A549 treated with AZD2906 at 1 μM for 4 hours (cell line): ENCODE data around the gene FUBP1. TPM values are rescaled to one million over a fixed set of nuclear protein-coding genes. Genes with fewer than 3 reads are reported as not detected.

Experiments
- total RNA-seq: library from RNA; stranded (reverse); fragments of 200-300 nt; extraction: Qiagen RNA extraction; gene quantifications from 5 replicates; pipeline ENCODE4 v1.2.3, GENCODE V29; 2022

The FUBP1 gene
- 90.4 to 124 TPM (median 99.0 TPM) in 5 replicates for total RNA-seq

GRCh38 chr1:77978969-77979876, at the start of gene FUBP1:
FUBP1 (minus strand) TSS chr1:77979072; CDS start chr1:77979004, 68 bp downstream.

GRCh38 chr1:78004719-78005447, 26.0 kb upstream of the FUBP1 start, which contains the start of gene DNAJB4:
DNAJB4 (plus strand) TSS chr1:78004939; CDS start chr1:78005111, 172 bp downstream.

Other genes starting within 250 kb of the FUBP1 start
- 14.8 to 19.6 TPM (median 17.1 TPM) in 5 replicates for gene USP33, start 219.2 kb downstream of the FUBP1 start, total RNA-seq
- gene MIGA1, start 199.4 kb downstream of the FUBP1 start, total RNA-seq: 5.0 to 7.1 TPM (median 6.4 TPM) in 5 replicates
- gene NEXN, start 90.4 kb downstream of the FUBP1 start, total RNA-seq: 5.6 to 11.2 TPM (median 6.7 TPM) in 5 replicates
- gene DNAJB4, start 25.9 kb upstream of the FUBP1 start, total RNA-seq: 28.0 to 49.6 TPM (median 32.5 TPM) in 5 replicates
- 0.01 to 0.06 TPM (median 0.02 TPM) in 5 replicates for gene GIPC2, start 66.9 kb upstream of the FUBP1 start, total RNA-seq